HCEC 1CT (cell line): Measurements from ENCODE around the gene SLC44A1.

Experiments used
- DNase-seq: peaks from one replicate; pipeline ENCODE4 v3.0.0-alpha.2; 2017

SLC44A1 gene

DNA sequence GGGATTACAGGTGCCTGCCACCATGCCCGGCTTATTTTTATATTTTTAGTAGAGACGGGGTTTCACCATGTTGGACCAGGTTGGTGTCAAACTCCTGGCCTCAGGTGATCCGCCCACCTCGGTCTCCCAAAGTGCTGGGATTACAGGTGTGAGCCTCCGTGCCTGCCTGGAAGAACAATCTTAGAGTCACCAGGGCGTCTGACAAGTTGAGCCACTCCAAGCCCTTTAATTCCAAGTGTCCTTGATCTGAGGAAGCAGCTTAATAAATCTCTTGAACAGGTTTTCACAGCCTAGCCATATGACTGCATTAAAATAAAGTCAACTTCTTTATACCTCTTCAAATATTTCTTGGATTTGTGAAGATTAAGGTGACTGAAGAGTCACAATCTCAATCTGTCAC is 31.5 kb downstream of the SLC44A1 start:
- no peak for DNase-seq

DNA sequence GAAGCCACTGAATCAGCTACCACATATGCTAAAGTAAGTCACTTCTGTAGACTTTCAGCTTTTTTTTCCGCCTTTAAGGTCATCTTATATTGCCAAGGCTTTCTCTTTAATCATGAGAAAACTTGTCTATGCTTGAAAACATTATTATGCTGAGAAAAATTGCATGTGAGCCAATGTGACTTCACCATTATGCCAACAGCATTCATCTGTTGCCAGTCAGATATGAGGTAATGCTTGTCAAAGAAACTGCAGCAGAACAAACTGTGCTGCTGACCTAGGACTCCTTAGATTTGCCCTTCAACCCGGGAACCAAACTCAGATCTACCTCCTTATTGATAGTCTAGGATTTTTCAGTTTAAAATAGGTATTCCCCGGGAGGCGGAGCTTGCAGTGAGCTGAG is 34.3 kb downstream of the SLC44A1 start:
- DNase-seq: no peak

DNA sequence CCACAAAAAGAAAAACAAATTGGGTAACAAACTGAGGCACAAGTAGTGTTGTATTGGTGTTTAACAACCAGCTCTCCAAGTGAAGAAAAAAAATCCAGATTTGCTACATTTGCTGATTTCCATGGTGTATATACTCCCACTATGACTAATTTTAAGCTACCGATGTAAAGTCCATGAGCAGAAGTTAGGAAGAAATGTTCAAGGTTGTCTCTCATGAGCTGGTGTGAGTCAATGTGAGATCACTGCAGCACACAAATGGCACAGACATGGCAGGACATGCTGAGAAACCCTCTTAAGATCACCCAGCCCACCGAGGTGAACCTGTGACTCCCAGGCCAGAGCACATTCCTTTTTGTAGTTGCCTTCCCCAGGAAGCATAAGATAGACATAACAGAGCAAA is 36.2 kb downstream of the SLC44A1 start:
- peak; percentile 74 for DNase-seq

DNA sequence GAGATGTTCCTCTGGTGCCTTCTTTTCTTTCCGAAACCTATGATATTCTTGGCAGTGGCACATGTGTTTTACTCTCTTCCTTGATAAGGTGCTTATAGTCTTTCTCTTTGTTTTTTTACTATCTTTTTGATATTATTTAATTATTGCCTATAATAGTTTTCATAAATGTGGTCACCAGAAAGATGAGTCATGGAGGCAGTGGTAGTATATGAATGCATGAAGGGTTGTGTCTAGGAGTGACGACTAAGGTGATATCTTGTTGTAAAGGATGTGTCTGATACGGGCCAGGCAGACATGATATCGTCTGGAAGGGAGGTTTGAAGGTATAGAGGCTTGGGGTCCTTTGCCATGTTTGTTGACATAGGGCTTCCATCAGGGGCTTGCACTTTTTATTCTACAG is 36.8 kb downstream of the SLC44A1 start:
- DNase-seq: no peak

DNA sequence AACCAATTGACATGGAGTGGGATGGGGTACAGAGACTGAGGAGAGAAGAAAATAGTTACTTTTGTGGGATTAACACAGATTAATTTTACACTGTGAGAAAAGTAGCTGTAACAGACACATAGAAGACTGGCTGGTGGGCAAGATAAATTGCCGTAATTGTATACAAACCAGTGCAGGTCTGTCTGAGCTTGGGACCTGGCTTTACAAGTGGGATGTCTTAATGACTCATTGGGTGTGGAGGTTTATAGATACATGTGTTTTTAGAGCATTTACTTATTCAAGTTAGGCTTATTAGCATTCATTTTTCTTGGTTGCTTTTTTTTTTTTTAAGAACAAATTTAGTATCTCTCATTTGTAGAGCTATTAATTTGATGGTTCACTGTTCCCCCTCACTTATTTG is 37.5 kb downstream of the SLC44A1 start:
- peak; percentile 21 for DNase-seq

DNA sequence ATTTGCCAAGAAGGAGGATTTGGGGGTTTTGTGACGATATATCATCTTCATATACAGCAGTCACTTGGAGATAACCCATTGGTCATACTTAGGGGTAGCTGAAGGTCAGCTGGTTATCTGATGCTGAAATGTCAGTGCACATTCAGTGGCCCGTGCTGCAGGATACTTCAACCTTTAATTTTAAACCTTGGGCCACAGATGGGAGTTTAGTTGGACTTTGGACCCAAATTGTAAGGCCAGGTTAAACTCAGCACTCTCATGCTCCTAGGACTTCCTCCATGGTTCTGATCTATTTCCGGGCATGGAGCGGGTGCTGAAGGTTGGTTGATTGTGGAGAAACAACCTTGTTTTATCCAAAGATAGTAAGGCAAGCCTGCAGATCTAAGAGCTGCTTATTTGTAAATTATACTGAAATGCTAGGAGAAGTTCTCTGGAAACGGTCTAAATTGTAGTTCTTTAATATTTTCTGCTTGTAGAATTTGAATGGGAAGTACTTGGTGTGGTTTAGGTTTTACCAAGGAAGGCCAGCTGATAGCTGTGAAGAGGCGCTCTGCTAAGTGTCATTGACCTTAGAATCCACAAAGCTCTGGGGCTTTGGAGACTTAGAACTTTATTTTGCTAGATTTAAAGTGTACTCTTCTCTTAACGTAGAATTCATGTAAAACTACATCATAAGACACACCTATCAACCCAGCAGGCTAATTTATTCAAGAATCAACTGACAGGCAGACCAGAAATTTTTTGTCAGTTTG is 38.6 kb downstream of the SLC44A1 start:
- DNase-seq: no peak

DNA sequence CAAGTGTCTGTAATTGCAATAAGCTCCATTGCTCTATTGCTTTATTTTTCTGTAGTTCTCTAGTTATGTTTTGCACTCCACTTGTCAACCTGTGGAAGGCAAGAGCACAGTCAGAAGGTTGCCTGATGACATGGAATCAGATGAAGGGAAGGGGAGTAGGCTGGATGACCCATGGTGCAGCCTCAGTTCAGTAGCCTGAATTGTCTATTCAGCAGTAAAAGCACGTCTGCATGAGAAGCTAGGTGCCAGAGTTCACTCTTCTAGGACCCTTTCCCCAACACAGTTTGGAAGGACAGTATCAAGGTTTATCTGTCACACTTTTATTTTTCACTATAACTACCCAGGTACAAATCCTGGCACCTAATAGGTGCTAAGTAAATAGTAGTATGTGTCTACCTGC is 39.3 kb downstream of the SLC44A1 start:
- no peak for DNase-seq

DNA sequence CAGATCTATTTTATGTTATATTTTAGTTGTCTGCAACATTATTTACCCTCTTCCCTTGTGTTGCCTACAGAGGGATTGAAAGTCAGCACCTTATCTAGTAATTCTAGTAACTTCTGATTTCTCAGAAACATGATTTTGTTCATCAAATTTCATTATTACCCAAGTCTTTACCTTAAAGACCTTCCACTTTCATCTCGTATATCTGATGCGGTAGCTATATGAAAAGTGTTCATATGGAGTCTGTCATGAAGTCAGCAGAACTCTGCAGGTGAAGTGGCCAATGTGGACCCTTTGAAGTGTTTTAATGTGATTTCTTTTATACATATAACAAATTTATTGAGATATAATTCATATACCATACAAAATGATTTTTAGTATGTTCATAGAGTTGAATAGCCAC is 40.0 kb downstream of the SLC44A1 start:
- no peak for DNase-seq

DNA sequence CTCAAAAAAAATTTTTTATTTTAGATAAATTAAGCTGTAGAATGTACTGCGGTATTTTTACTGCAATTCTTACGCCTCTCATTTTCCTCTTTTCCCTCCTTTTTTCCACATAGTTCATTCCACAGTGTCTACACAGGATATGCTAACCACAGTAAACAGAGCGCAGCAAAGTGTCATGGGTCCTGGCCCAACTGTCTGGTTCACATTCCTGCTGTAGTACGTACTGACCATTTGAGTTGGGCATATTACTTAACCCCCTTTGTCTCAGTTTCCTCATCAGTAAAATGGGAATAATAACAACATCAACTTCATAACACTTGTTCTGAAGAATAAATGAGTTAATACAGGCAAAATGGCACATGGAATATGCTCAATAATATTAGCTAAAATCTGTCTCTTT is 41.6 kb downstream of the SLC44A1 start:
- no peak for DNase-seq

DNA sequence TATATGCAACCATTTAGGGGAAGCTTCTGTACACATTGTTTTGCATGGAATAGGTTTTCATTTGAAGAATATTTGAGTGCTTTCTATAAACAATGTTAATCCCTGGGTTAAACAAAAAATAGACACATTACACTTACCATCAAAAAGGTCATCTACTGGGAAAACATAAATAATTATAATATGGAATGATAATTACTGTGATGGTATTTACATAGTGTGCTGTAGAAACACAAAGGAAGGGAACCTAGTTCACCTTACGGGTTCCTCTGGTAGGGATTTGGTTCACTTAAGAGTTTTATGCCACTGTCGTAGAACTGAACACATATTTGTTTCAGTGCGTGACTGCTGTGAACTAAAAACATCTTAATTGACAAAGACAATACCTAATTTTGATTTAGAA is 44.9 kb downstream of the SLC44A1 start:
- DNase-seq: no peak

DNA sequence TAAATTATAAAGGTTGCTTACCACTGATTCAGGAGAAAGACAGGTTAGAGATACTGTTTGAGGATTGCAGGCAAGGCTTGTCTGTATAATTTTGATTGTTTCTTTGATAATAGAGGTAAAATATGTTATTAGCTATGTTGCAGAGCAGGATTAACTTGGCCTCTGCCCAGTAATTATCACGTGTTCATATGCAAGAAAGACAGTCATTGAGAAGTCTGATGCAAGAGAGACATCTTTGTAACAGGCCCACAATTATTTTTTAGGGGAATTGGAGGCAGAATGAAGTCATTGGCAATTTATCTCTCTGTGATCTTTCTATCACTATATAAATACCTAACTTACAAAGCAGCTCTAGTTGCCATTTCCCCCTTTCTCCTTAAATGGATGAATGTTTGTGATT is 46.0 kb downstream of the SLC44A1 start:
- no peak for DNase-seq

DNA sequence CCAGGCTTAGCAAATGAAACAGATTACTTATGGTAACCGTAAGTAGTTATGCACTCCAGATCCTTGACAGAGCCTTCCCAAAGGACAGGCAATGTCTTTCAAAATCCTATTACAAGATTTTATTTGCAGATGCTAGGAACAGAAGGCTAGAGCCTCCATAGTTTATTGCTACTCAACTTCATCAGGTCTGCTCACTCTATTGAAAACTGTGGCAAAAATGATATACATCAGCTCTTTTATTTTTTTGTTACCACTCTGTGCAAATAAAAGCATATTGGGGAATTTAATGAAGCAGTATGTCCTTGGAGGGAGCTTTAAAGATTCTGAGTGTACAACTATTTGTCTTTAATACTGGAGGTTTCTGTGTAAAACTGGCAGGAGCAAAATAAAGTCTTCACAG is 46.5 kb downstream of the SLC44A1 start:
- no peak for DNase-seq

DNA sequence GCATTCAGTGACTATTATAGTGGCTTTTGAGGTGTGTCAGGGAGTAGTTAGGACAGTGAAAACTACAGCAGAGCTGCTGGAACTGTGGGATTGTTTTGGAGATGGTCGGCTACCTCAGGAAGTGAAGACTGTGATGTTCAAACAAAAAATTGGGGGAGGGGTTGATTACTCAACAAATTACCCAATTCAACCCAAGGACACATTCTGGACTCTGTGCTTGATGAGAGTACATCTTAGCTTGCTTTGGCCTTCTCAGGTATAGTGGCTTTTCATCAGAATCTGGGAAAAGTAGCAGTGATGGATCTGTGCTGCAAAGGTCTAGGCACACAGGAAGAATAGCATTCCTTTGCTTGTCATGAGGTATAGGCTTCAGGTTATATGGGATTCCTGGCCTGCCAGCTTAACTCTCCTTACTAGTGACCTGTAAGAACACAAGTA is 47.0 kb downstream of the SLC44A1 start:
- DNase-seq: no peak

DNA sequence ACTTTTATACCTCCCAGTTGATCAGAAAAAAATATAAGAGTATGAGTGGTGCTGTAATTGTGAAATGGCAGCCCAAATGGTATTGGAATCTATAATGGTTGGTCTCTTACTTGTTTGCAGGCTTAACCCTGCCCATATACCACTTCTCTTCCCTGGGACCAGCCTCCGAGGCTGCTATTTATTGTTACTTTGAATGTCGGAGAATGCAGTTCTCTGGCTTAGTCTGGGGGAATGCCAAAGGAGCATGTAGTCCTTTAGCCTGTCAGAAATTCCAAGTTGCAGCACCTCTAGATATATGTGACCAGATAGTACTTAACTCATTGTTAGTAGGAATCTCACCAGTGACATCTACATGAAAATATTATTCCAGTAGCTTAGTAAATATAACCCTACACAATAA is 47.5 kb downstream of the SLC44A1 start:
- no peak for DNase-seq

DNA sequence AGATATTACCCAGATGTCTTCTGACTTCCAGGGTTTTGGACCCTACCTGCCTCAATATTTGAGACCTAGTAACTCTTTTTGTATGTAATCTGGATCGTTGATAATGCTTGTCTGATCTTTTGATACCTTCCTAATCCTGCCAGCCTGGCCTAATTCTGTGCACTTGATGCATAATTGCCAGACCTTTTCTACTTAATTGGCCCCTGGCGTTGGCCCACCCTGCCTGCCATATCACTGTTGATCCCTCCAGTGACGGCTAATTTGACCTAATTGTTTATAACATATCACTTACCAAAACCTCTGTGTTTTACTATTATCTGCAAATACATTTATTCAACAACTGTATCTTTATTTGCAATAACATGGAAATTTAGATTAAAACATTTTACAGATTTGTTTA is 49.0 kb downstream of the SLC44A1 start:
- DNase-seq: no peak

DNA sequence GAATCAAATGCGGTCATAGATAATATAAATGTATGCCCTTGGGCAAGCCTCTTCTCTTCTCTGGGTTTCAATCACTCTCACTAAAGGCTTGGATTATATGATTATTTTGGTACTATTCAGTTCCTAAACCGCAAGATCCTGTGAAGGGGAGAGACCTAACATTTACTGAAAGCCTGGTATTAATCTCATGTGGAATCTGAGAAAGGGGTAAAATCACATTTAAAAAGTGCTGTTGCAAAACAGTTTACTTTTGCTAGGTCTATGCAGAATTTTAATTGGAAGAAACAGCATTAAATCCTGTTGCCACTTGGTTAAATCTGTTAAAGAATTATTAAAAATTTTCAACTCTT is 50.7 kb downstream of the SLC44A1 start:
- no peak for DNase-seq

DNA sequence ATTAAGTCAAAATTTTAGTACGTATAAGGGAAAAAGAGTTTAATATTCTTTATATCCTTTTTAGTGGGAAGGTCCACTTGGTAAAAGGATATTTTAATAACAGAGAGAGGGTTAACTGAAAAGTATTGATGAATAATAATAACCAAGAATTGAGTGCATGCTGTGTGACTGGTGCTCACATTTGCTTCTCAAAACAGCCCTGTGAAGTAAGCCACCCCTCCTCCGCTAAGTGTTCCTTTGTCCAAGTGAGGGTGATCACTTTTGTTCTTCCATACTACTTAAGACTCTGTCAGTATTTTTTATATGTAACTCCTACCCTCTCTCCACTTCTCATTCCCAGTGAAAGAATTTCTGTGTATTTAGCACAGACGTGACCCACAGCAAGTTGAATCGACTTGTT is 51.5 kb downstream of the SLC44A1 start:
- DNase-seq: no peak

DNA sequence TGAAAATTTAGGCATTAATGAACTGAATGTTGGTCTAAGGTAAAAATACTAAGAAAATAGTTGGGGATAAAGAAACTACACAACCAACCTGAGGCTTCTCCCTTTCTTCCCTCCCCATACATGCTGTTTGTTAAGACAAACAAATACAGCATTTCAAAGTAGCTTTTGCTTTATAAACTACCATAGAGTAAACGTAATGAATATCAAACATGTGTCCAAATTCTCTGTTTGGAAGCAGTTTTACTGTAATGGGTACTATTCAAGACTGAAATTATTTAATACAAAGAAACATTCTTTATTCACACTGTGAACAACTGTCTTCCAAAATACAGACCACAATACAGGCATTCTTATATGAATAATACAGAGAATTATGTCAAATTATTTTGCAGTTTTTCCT is 52.0 kb downstream of the SLC44A1 start:
- no peak for DNase-seq

DNA sequence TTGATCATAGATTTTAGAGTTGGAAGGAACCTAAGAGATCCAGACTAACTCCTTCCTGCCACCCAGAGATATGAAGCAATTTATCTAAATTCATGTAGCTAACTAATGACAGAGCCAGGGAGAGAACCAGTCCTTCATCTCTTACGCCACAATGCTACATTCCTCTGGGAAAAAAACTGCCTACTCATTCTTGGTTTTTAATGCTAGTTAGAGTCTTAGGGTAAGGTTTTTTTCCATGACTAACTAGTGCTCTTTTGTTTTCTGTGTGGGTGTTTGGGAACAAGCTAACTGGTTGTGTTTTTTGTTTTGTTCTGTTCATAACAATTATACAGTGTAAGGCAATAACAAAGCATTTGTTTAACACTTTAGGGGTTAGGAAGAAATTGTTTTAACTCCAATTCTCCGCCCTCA is 52.4 kb downstream of the SLC44A1 start:
- peak; percentile 95 for DNase-seq

DNA sequence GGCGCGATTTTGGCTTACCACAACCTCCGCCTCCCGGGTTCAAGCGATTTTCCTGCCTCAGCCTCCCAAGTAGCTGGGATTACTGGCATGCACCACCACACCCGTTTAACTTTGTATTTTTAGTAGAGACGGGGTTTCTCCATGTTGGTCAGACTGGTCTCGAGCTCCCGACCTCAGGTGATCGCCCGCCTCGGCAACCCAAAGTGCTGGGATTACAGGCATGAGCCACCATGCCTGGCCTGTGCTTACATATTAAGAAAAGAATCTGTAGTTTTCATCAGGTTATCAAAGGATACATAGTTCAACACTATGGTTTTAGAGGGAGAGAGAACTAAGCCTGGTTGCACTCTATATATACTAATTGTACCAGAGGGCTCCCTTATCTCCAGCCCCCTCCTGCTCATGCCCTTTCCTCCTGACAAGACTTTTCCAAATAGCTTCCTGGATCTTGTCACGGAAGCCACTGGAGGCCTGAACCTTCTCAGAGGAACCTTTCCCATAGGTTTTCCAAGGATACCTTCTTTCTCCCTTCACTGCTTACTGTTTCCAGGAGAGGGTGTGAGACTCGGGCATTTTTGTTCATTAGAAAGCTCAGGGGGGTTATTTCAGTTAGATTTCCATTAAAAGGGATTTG is 53.1 kb downstream of the SLC44A1 start:
- no peak for DNase-seq

DNA sequence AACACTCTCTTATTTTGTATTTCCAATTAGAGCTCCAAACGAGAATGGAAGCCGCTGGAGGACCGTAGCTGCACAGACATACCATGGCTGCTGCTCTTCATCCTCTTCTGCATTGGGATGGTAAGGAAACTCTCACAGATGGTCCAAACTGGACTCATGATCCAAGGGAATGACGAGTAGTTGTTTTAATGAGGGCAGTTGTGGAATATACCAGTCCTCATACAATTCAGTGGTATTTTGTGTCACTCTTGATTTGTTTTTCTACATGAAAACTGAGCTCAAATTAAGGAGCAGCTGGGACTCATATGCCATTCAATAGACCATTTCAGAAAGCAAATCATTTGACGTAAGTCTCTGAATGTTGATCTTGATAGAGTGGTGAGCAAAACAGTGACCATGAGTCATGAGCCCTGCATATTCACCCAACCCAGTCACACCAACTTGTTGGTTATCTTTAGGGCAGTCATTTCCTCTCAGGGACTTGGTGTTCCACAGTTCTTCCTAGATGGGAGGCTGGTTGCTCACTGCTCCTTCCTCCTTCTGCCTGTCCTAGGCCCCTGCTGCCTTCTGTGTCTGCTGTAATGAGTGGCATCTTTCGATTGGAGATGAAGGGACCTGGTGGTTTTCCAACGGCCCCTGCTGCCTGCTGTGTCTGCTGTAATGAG is 54.9 kb downstream of the SLC44A1 start:
- peak; percentile 95 for DNase-seq

DNA sequence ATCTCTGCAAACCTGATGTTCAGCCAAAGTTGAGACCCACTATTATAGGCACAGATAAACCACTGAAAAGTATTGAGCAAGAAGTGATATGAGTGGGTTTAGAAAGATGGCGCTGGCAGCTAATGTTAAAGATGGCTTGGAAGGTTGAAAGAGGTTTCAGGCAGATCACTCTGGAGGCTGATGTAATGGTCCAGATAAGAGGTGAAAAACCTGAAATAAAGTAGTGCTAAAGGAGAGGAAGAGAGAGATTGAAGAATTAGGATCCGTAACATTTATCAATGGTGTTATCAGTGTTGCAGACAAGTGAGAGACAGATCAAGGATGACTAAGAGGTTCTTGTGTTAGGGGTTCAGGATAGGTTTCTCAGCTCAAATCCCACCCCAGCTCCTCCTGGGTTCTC is 58.3 kb downstream of the SLC44A1 start:
- DNase-seq: no peak

DNA sequence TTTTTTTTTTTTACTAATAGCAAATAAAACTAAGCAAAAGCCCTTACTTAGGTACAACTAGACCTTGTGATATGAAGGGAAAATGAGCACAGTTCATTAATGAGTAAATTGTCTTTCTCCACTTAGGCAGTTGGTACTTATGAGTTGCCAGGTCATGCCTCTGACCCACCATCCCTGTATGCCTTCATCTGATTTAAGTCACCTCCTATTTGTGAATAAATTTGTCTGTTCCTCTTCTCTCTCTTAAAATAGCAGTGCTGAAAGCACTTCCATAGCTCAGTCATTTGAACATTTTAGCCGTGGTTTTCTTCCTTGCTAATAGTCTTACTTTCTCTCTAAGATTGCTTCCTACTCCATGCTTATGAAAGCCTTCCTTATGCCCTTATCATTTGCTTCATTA is 61.4 kb downstream of the SLC44A1 start:
- DNase-seq: no peak

DNA sequence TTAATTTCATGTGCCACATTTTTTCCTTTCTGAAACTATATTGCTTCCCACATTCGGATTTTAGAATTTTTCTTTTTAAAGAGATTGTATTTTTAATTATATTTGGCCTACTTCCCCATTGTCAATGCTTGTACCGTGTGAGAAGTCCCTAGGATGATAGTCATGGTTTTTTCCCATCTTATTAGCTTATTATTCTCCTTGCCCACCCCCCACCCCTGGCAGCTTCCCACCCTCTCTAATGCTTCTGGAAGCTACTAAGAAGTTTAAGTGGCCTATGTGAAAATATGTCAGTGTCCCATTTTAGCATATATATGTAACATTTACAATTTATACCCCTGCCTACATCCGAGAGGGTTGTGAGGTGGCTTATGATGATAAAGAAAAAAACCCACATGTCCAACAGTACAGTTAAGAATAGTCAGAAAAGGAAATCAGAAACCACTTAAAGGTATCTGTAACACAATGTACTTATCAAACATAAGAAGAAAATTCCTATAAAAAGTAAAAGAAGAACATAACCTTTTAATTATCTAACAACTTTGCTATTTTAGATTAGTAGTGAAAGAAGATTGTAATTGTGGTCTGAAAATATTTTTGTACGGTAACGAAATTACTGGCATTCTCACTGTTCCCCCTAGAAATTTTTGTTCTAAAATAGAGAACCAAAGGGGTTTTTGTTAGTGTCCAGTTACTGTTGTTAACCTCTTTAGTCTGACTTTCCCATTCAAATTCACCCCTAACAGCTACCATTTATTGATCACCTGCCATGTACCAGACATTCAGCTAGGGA is 62.1 kb downstream of the SLC44A1 start:
- DNase-seq: no peak
